ENCODE results near the gene KCNG3. TPM values are rescaled to one million over a fixed set of nuclear protein-coding genes. Genes with fewer than 3 reads are reported as not detected.

KCNG3 gene
- total RNA-seq, 2 experiments from 2014 or later, result not detected

DNA sequence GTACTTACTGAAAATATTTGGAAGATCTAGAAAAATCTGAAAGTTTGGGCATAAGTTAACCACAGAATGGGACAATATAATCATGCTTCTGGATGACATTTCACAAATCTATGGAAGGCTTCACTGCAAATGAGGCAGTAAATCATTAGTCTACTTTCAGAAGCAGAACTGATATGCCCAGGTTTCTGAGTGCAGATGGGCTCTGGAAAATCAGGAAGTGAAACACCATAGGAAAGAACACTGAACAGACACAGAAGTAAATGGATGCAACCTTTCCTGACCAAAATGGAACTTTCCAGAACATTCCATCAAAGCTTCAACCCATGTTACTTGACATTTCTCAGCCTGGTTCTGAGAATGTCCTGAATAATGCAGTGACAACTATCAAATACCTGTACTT, 55.1 kb downstream of the KCNG3 start:
- no peak for DNase-seq
- H3K27ac Mint-ChIP-seq, result no peak overlapping the region
- ChIA-PET CTCF (no interaction called here), POLR2A (no interaction called here)
- no peak overlapping the region for H3K4me3 Mint-ChIP-seq
- H3K36me3 Mint-ChIP-seq (ENCODE audit: low read depth), result no peaks in the 10 kb centered on the region
- no peaks in the 10 kb centered on the region for H3K9me3 Mint-ChIP-seq
- no peaks in the 10 kb centered on the region for H3K4me1 Mint-ChIP-seq
- peaks cover 27% of the 10 kb centered on the region for H3K27me3 Mint-ChIP-seq

DNA sequence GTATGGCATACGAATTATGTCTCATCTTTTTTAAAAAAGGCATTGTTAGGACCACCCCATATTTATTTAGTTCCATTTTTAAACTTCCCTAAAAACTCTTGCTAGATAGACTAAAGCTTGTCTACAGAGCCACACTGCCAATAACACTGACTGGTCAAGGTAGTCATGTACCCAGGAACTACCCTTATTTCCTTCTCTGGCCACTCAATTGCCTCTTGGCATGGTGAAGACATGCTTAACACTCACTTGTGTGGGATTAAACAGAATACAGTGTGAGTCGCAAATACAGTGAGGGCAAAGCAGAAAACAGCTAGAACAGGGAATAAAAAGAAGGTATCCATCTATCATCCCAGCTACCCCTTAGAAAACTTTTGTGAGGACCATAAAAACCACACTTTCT, 57.4 kb downstream of the KCNG3 start:
- no peak overlapping the region for H3K27ac Mint-ChIP-seq
- no peaks in the 10 kb centered on the region for H3K36me3 Mint-ChIP-seq (ENCODE audit: low read depth)
- ChIA-PET CTCF (no interaction called here), POLR2A (no interaction called here)
- H3K27me3 Mint-ChIP-seq, result peaks cover 37% of the 10 kb centered on the region
- no peak for DNase-seq
- no peak overlapping the region for H3K4me3 Mint-ChIP-seq
- H3K4me1 Mint-ChIP-seq, result no peaks in the 10 kb centered on the region
- H3K9me3 Mint-ChIP-seq, result no peaks in the 10 kb centered on the region

DNA sequence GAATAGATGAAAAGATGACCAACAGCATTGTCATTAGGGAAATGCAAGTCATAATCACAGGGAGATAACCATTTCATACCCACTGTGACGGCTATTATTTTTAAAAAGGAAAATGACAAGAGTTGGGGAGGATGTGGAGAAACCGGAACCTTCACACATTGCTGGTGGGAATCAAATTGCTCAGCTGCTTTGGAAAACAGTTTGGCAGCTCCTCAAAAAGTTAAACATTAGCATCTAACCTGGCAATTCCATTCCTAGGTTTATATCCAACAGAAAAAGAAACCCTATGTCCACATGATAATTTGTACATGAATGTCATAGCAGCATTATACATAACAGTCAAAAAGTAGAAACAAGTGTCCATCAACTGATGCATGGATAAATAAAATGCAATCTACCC, 58.2 kb downstream of the KCNG3 start:
- Mint-ChIP-seq H3K27me3 (peaks cover 35% of the 10 kb centered on the region), H3K27ac (no peak overlapping the region)
- CTCF ChIA-PET, result no interaction called here

DNA sequence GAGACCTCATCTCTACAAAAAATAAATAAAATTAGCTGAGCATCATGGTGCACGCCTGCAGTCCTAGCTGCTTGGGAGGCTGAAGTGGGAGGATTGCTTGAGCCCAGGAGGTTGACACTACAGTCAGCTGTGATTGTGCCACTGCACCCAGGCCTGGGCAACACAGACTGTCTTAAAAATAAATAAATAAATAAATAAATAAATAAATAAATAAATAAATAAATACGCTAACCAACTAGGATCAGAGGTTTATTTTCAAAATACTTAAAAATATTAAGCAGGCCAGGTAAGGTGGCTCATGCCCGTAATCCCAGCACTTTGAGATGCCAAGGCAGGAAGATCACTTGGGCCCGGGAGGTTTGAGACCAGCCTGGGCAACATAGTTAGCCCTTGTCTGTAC, 63.6 kb downstream of the KCNG3 start:
- Mint-ChIP-seq H3K4me3 (no peak overlapping the region), H3K27me3 (peaks cover 21% of the 10 kb centered on the region), H3K36me3 (ENCODE audit: low read depth) (no peaks in the 10 kb centered on the region), H3K9me3 (no peaks in the 10 kb centered on the region), H3K4me1 (no peaks in the 10 kb centered on the region), H3K27ac (no peak overlapping the region)
- no peak for DNase-seq
- ChIA-PET POLR2A (no interaction called here), CTCF (no interaction called here)

More for the DNA sequence above, 58.2 kb downstream of the KCNG3 start:
- H3K4me3 Mint-ChIP-seq, result no peak overlapping the region
- H3K4me1 Mint-ChIP-seq, result no peaks in the 10 kb centered on the region
- POLR2A ChIA-PET, result no interaction called here
- no peaks in the 10 kb centered on the region for H3K9me3 Mint-ChIP-seq
- DNase-seq, result no peak
- H3K36me3 Mint-ChIP-seq (ENCODE audit: low read depth), result no peaks in the 10 kb centered on the region

DNA sequence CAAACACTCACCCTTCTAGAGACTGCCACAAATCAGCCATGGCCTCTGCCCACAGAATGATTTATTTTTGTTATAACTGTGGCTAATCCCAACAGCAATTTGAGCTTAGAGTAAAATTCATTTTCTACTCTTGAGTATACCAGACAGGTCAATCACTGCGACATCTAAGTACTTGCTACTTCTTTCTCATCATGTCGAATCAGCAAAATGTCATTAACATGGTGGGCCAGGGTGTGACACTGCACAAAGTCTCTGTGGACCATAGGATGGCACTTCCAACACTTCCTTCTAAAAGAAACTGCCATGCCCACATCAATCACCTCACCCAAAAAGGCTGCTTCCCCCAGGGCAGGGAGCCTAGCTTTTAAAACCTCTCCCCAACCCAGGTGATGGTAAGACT, 64.4 kb downstream of the KCNG3 start:
- Mint-ChIP-seq H3K4me1 (no peaks in the 10 kb centered on the region), H3K9me3 (no peaks in the 10 kb centered on the region), H3K36me3 (ENCODE audit: low read depth) (no peaks in the 10 kb centered on the region), H3K27me3 (peaks cover 16% of the 10 kb centered on the region), H3K27ac (no peak overlapping the region), H3K4me3 (no peak overlapping the region)
- no peak for DNase-seq
- ChIA-PET CTCF (no interaction called here), POLR2A (no interaction called here)

DNA sequence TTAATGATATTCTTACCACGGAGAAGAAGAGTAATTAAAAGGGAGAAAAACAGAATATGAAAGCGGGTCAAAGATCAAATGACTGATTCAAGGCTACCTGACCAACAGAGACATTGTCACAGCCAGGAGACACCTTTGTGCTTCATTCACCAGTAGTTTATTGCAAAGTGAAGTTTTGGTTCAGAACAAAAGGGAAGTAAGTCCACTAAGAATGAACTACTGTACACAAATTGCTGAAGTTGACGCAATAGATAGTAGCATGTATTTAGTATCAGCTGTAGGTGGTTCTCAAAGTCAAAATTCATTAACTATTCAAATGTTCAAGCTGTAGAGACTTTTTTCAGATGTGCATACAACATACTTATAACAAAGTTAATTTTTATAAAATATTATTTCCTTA, 68.1 kb downstream of the KCNG3 start:
- H3K36me3 Mint-ChIP-seq (ENCODE audit: low read depth), result no peaks in the 10 kb centered on the region
- no peak overlapping the region for H3K27ac Mint-ChIP-seq
- H3K9me3 Mint-ChIP-seq, result no peaks in the 10 kb centered on the region
- DNase-seq, result no peak
- no peak overlapping the region for H3K4me3 Mint-ChIP-seq
- H3K4me1 Mint-ChIP-seq, result peaks cover 8% of the 10 kb centered on the region
- peaks cover 9% of the 10 kb centered on the region for H3K27me3 Mint-ChIP-seq
- CTCF ChIA-PET, result no interaction called here
- POLR2A ChIA-PET, result no interaction called here

DNA sequence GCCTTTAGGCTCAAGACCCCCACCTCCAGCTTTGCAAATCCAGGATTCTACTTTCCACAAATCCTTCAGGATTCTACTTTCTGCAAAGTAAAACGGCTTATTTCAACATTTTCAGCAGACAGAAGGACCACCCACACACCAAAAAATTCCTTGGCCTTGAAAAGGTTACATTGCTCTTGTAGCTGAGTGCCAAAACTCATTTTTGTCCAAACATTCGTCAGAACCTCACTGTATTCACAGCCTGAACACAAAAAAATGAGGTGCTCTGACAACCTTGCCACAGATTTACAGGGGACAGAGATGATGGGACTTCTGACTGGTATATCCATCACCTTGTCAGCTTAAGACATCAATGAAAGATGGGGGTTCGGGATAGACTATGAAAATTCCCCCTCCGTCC, 69.7 kb downstream of the KCNG3 start:
- Mint-ChIP-seq H3K4me3 (no peak overlapping the region), H3K4me1 (peaks cover 16% of the 10 kb centered on the region), H3K27ac (no peak overlapping the region), H3K36me3 (ENCODE audit: low read depth) (no peaks in the 10 kb centered on the region), H3K9me3 (no peaks in the 10 kb centered on the region), H3K27me3 (peaks cover 9% of the 10 kb centered on the region)
- ChIA-PET CTCF (no interaction called here), POLR2A (no interaction called here)
- DNase-seq, result no peak

DNA sequence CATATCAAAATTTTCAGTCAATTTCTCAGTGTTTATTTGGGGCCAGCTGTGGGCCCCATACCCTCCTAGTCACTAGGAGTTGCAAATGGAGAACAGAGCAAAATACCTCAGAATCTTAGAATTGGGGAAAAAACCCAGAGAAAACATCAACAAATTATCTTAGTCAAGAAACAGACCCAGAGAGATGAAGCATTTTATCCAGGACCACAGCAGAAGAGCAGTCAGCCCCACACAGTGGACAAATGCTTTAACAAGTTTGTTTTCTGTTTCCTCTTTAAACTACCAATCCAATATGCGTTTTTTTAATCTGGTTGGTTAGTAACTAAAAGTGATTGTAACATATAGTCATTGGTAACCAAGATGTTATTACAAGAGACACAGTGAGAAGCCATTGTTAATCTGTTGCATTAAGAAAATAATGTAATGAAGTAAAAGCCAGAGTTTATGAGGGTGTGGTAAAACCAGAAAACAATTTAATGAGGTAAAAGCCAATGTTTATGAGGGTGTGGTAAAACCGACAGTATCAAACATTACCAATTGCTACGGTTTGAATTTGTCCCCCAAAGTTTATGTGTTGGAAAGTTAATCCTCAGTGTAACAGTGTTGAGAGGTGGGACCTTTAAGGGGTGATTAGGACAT, 72.1 kb downstream of the KCNG3 start:
- no peak overlapping the region for H3K4me3 Mint-ChIP-seq
- no peak for DNase-seq
- H3K36me3 Mint-ChIP-seq (ENCODE audit: low read depth), result no peaks in the 10 kb centered on the region
- H3K9me3 Mint-ChIP-seq, result no peaks in the 10 kb centered on the region
- no peak overlapping the region for H3K27ac Mint-ChIP-seq
- peaks cover 20% of the 10 kb centered on the region for H3K4me1 Mint-ChIP-seq
- CTCF ChIA-PET, result no interaction called here
- H3K27me3 Mint-ChIP-seq, result peaks cover 9% of the 10 kb centered on the region
- POLR2A ChIA-PET, result no interaction called here

DNA sequence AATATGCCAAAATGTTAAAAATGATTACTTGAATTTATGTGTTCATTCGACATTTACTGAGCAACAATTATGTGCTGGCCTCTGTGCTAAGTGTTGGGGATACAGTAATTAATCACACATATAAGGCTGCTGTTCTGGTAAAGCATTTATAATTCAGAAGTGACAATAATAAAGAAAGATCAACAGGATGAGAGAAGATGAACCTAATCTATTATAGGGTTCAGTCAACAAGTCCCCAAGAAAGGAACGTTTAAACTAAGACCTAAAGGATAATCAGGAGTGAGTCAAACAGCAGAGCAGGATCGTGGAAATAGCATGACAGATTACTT, 72.7 kb downstream of the KCNG3 start:
- POLR2A ChIA-PET, result no interaction called here
- Mint-ChIP-seq H3K9me3 (no peaks in the 10 kb centered on the region), H3K36me3 (ENCODE audit: low read depth) (no peaks in the 10 kb centered on the region), H3K4me3 (no peak overlapping the region), H3K27me3 (peaks cover 9% of the 10 kb centered on the region), H3K4me1 (peaks cover 20% of the 10 kb centered on the region), H3K27ac (no peak overlapping the region)
- DNase-seq, result no peak
- CTCF ChIA-PET, result no interaction called here

DNA sequence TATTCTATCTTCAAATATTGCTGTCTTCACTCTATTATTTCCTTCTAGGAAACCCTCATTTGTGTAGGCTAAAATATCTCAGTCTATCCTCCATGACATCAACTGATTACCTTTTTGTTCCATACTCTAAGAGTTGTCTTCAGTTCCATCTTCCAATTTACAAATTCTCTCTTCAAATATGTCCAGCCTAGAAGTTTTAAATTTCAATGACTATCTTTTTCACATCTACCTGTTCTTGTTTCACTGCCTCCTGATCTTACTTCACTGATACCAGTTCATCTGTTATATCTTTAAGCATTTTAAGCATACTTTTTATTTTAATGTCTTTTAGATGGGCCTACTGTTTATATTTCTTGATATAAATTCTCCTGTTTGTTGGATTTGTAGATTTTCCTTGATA, 79.1 kb downstream of the KCNG3 start:
- POLR2A ChIA-PET, result no interaction called here
- peaks cover 18% of the 10 kb centered on the region for H3K9me3 Mint-ChIP-seq
- CTCF ChIA-PET, result interaction anchor here (0.7 kb wide), 1 partner anchor 99 kb away, joined by 4 read pairs; no protein-coding TSS in a partner anchor
- DNase-seq, result no peak
- no peak overlapping the region for H3K27ac Mint-ChIP-seq
- peaks cover 8% of the 10 kb centered on the region for H3K36me3 Mint-ChIP-seq (ENCODE audit: low read depth)
- H3K4me3 Mint-ChIP-seq, result no peak overlapping the region
- peaks cover 3% of the 10 kb centered on the region for H3K27me3 Mint-ChIP-seq
- H3K4me1 Mint-ChIP-seq, result peaks cover 6% of the 10 kb centered on the region

DNA sequence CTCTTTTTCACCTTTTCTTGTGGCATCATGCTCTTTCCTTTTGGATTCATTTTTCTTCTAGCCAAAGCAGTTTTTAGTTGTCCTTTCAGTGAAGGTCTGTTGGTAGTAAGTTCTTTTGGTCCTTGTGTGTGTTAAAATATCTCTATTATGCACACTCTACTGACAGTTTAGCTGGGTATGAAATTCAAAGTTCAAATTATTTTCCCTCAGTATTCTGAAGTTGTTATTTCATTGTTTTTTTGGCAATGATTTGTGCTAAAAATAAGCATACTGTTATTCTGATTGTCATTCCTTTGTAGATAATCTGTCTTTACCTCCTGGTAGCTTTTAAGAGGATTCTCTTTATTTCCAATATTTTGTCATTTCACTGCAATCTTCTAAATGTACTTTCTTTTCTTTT, 79.6 kb downstream of the KCNG3 start:
- CTCF ChIA-PET, result interaction anchor here (0.7 kb wide), 1 partner anchor 100 kb away, joined by 4 read pairs; no protein-coding TSS in a partner anchor
- Mint-ChIP-seq H3K36me3 (ENCODE audit: low read depth) (peaks cover 8% of the 10 kb centered on the region), H3K27ac (no peak overlapping the region), H3K4me3 (no peak overlapping the region), H3K9me3 (peaks cover 18% of the 10 kb centered on the region), H3K4me1 (peaks cover 3% of the 10 kb centered on the region), H3K27me3 (peaks cover 4% of the 10 kb centered on the region)
- POLR2A ChIA-PET, result no interaction called here
- DNase-seq, result no peak

DNA sequence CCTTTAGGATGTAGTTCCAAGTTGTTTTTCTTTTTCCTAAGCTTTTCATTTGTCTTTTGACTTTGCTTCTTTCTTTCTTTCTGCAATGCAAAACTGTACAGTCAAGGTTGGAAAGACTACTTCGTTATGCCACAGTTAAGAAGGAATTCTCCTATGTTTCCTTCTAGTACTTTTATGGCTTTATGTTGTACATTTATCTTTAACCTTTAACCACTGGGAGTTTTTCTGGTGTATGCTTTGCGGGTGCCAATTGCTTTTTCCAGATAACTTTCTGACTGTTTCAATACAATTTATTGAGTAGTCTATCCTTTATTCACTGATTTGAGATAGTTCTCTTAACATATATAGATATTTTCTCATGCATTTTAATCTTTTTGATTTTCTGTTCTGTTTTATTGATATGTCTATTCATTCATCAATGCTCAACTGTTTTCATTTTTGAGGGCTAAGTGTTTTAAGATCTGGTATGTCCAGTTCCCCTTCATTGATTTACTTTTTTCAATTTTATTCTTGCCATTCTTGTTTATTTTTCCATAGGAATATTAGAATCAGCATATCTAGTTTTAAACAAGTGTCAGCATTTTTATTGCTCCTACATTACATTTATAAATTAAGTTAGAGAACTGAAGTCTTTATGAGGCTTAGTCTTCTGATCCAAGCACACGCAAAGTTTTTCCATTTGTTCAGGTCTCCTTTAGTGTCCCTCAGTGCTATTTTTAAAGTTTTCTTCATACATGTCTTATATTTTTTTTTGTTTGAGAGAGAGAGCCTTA, 82.9 kb downstream of the KCNG3 start:
- CTCF ChIA-PET, result interaction anchor here (1.3 kb wide), 1 partner anchor 8 kb away, joined by 3 read pairs; no protein-coding TSS in a partner anchor
- no peak for DNase-seq
- Mint-ChIP-seq H3K9me3 (peaks cover 18% of the 10 kb centered on the region), H3K4me1 (no peaks in the 10 kb centered on the region), H3K4me3 (no peak overlapping the region), H3K27ac (no peak overlapping the region), H3K27me3 (peaks cover 4% of the 10 kb centered on the region), H3K36me3 (ENCODE audit: low read depth) (peaks cover 8% of the 10 kb centered on the region)
- POLR2A ChIA-PET, result no interaction called here

DNA sequence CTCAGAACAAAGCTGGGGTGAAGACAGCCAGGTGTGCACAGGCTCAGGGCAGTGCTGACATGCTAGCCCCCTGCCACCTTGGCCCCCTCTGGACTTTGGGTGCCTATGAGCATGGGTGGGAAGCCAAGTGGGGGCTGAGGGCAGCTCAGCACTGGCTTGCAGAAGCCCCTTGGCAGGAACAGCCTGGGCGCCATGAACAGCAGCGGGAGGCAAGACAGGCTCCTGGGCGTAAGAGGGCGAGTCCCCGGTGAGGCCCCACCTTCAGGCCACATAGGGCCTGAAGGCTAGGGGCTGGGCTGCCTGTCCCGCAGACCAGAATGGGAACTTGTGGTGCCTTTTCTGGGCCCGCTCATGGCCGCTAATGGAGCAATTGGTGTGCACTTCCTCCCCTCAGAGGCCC, 85.8 kb downstream of the KCNG3 start:
- Mint-ChIP-seq H3K27ac (no peak overlapping the region), H3K27me3 (peaks cover 4% of the 10 kb centered on the region), H3K9me3 (no peaks in the 10 kb centered on the region), H3K4me1 (no peaks in the 10 kb centered on the region), H3K36me3 (ENCODE audit: low read depth) (no peaks in the 10 kb centered on the region), H3K4me3 (no peak overlapping the region)
- no peak for DNase-seq
- POLR2A ChIA-PET, result no interaction called here
- CTCF ChIA-PET, result no interaction called here

DNA sequence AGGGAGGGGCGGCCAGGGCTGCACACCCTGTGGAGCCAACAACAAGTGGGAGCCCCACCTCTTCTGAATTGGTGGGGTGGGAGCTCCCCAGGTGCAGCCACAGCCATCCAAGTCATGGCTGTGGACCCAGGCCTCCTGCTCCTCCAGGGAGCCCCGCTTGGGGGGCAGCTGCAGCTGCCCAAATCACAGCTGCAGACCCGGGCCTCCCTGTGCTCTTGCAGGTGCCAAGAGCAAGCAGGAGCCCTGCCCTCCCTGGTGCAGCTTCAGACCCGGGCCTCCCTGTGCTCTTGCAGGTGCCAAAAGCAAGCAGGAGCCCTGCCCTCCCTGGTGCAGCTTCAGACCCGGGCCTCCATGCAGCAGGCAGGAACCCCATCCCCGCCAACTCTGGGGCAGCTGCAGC, 86.3 kb downstream of the KCNG3 start:
- Mint-ChIP-seq H3K4me1 (no peaks in the 10 kb centered on the region), H3K27ac (no peak overlapping the region), H3K9me3 (no peaks in the 10 kb centered on the region), H3K27me3 (peaks cover 6% of the 10 kb centered on the region), H3K36me3 (ENCODE audit: low read depth) (no peaks in the 10 kb centered on the region), H3K4me3 (no peak overlapping the region)
- no peak for DNase-seq
- CTCF ChIA-PET, result no interaction called here
- POLR2A ChIA-PET, result no interaction called here
